Subcutaneous abdominal adipose tissue (tissue), 5 donors: Measurements from ENCODE around the gene ZNF326.
"Not testable (repeated sequence)": the region's sequence is repeated elsewhere in the genome, so short reads cannot be mapped to it uniquely, and the experiment has no call there.

Experiments
- H3K27ac ChIP-seq: one replicate; pipeline ENCODE4 v1.7.0; 2013; ENCODE audit warnings: low read depth, mild to moderate bottlenecking, inconsistent platforms, low read length, moderate library complexity
- H3K27me3 ChIP-seq, 5 donors: one replicate each; pipeline ENCODE4 v1.7.0; 2013; ENCODE audit warnings: low read length in 5 of 5, inconsistent platforms in 1 of 5; ENCODE audit not compliant: control insufficient read depth in 5 of 5, insufficient read depth in 4 of 5
- H3K36me3 ChIP-seq, 5 donors: one replicate each; pipeline ENCODE4 v1.7.0; 2013; ENCODE audit warnings: low read length in 5 of 5; ENCODE audit not compliant: control insufficient read depth in 5 of 5, insufficient read depth in 5 of 5
- H3K4me1 ChIP-seq, 5 donors: one replicate each; pipeline ENCODE4 v1.7.0; 2013; ENCODE audit warnings: low read length in 5 of 5, mild to moderate bottlenecking in 3 of 5, moderate library complexity in 1 of 5; ENCODE audit not compliant: control insufficient read depth in 5 of 5, insufficient read depth in 5 of 5
- H3K4me3 ChIP-seq, 5 donors: one replicate each; pipeline ENCODE4 v1.7.0; 2013; ENCODE audit warnings: low read length in 5 of 5, low read depth in 1 of 5
- H3K9ac ChIP-seq, 5 donors: one replicate each; pipeline ENCODE4 v1.7.0; 2013; ENCODE audit warnings: low read length in 5 of 5, mild to moderate bottlenecking in 4 of 5, moderate library complexity in 3 of 5
- H3K9me3 ChIP-seq, 5 donors: one replicate each; pipeline ENCODE4 v1.7.0; 2013; ENCODE audit warnings: low read length in 5 of 5; ENCODE audit not compliant: control insufficient read depth in 5 of 5
- donor health status: healthy.
- donor health status: healthy.
- donor health status: healthy.
- donor health status: healthy.
- donor health status: healthy.

The ZNF326 gene

GRCh38 chr1:90039652-90040051, 44.7 kb downstream of the ZNF326 start:
- Histone ChIP-seq H3K27me3 (peaks cover 0 to 4% (median 0%) of the 10 kb centered on the region in 5 donors), H3K9ac (no peak overlapping the region), H3K4me3 (no peak overlapping the region), H3K9me3 (no peaks in the 10 kb centered on the region), H3K36me3 (no peaks in the 10 kb centered on the region), H3K4me1 (no peaks in the 10 kb centered on the region), H3K27ac (no peak overlapping the region)

GRCh38 chr1:90043586-90043985, 48.7 kb downstream of the ZNF326 start:
- Histone ChIP-seq H3K4me1 (peaks cover 0 to 5% (median 0%) of the 10 kb centered on the region in 5 donors), H3K9ac (no peak overlapping the region), H3K9me3 (no peaks in the 10 kb centered on the region), H3K4me3 (no peak overlapping the region), H3K27ac (no peak overlapping the region), H3K27me3 (peaks cover 0 to 4% (median 0%) of the 10 kb centered on the region in 5 donors), H3K36me3 (no peaks in the 10 kb centered on the region)

GRCh38 chr1:90044346-90044745, 49.4 kb downstream of the ZNF326 start:
- Histone ChIP-seq H3K27me3 (peaks cover 0 to 4% (median 0%) of the 10 kb centered on the region in 5 donors), H3K4me1 (peaks cover 0 to 5% (median 0%) of the 10 kb centered on the region in 5 donors), H3K9ac (no peak overlapping the region), H3K27ac (no peak overlapping the region), H3K9me3 (no peaks in the 10 kb centered on the region), H3K36me3 (no peaks in the 10 kb centered on the region), H3K4me3 (no peak overlapping the region)

- Histone ChIP-seq H3K36me3 (no peaks in the 10 kb centered on the region), H3K27ac (no peak overlapping the region), H3K4me3 (no peak overlapping the region), H3K4me1 (peaks cover 0 to 5% (median 0%) of the 10 kb centered on the region in 5 donors), H3K9ac (no peak overlapping the region), H3K9me3 (no peaks in the 10 kb centered on the region), H3K27me3 (peaks cover 0 to 4% (median 0%) of the 10 kb centered on the region in 5 donors)
Measured at GRCh38 chr1:90045853-90046563, 51.1 kb downstream of the ZNF326 start.

- no peak overlapping the region for H3K27ac ChIP-seq
- H3K36me3 ChIP-seq, result no peaks in the 10 kb centered on the region
- H3K9me3 ChIP-seq, result no peaks in the 10 kb centered on the region
- peaks cover 0 to 5% (median 0%) of the 10 kb centered on the region in 5 donors for H3K4me1 ChIP-seq
- no peak overlapping the region for H3K4me3 ChIP-seq
- no peak overlapping the region for H3K9ac ChIP-seq
- H3K27me3 ChIP-seq, result peaks cover 0 to 4% (median 0%) of the 10 kb centered on the region in 5 donors
Measured at GRCh38 chr1:90046635-90047034, 51.7 kb downstream of the ZNF326 start.

- Histone ChIP-seq H3K36me3 (no peaks in the 10 kb centered on the region), H3K4me3 (no peak overlapping the region), H3K27ac (no peak overlapping the region), H3K4me1 (peaks cover 0 to 5% (median 0%) of the 10 kb centered on the region in 5 donors), H3K27me3 (peaks cover 0 to 4% (median 0%) of the 10 kb centered on the region in 5 donors), H3K9ac (no peak overlapping the region), H3K9me3 (no peaks in the 10 kb centered on the region)
Measured at GRCh38 chr1:90048043-90048442, 53.1 kb downstream of the ZNF326 start.

GRCh38 chr1:90062700-90063643, 68.1 kb downstream of the ZNF326 start:
- not testable (repeated sequence) for H3K27ac ChIP-seq

GRCh38 chr1:90064109-90064508, 69.2 kb downstream of the ZNF326 start:
- H3K4me3 ChIP-seq, H3K27ac ChIP-seq, H3K27me3 ChIP-seq, H3K9ac ChIP-seq, H3K4me1 ChIP-seq, H3K36me3 ChIP-seq, H3K9me3 ChIP-seq: not testable (repeated sequence)

More at GRCh38 chr1:90062700-90063643, 68.1 kb downstream of the ZNF326 start:
- not testable (repeated sequence) for H3K36me3 ChIP-seq, H3K9me3 ChIP-seq, H3K9ac ChIP-seq, H3K27me3 ChIP-seq, H3K4me1 ChIP-seq, H3K4me3 ChIP-seq

- Histone ChIP-seq H3K27me3 (no peaks in the 10 kb centered on the region), H3K9ac (no peak overlapping the region), H3K4me3 (no peak overlapping the region), H3K36me3 (no peaks in the 10 kb centered on the region), H3K9me3 (peaks cover 0 to 5% (median 0%) of the 10 kb centered on the region in 5 donors), H3K27ac (no peak overlapping the region), H3K4me1 (no peaks in the 10 kb centered on the region)
Measured at GRCh38 chr1:90067194-90067931, 72.5 kb downstream of the ZNF326 start.
